Measurements from ENCODE around the gene ASTN2. TPM values are rescaled to one million over a fixed set of nuclear protein-coding genes. Genes with fewer than 3 reads are reported as not detected.

ASTN2 gene
- total and polyA plus RNA-seq, 4 donors: 0.57 to 2.9 (median 1.4) TPM

- Histone ChIP-seq H3K27ac (ENCODE audit: low read depth in 1 of 2, low read length in 2 of 2) (no peak overlapping the region), H3K4me1 (ENCODE audit: control insufficient read depth in 4 of 4, insufficient read depth in 4 of 4, low read length in 3 of 4) (no peaks in the 10 kb centered on the region), H3K27me3 (ENCODE audit: control insufficient read depth in 4 of 4, insufficient read depth in 4 of 4, low read length in 3 of 4) (no peaks in the 10 kb centered on the region), H3K9me3 (ENCODE audit: control insufficient read depth in 4 of 4, low read length in 3 of 4) (no peaks in the 10 kb centered on the region), H3K36me3 (ENCODE audit: control insufficient read depth in 4 of 4, insufficient read depth in 3 of 4, low read depth in 1 of 4, low read length in 3 of 4) (no peaks in the 10 kb centered on the region), H3K4me3 (ENCODE audit: low read depth in 1 of 3, low read length in 3 of 3) (no peak overlapping the region), H3K9ac (ENCODE audit: low read depth in 1 of 2, low read length in 2 of 2) (no peak overlapping the region)
- no peak for DNase-seq (ENCODE audit: low spot score)
- WGBS: 94% methylated on average over 2 of the region's 2 CpGs
- TF ChIP-seq ATF3 (IDR thresholded peaks at IDR 0.05) (no peak), HNF4A (conservative IDR thresholded peaks at IDR 0.05) (no peak)
Measured at GRCh38 chr9:116635908-116636307, 778.9 kb downstream of the ASTN2 start.

- Histone ChIP-seq H3K4me1 (ENCODE audit: control insufficient read depth in 4 of 4, insufficient read depth in 4 of 4, low read length in 3 of 4) (no peaks in the 10 kb centered on the region), H3K4me3 (ENCODE audit: low read depth in 1 of 3, low read length in 3 of 3) (no peak overlapping the region), H3K27me3 (ENCODE audit: control insufficient read depth in 4 of 4, insufficient read depth in 4 of 4, low read length in 3 of 4) (no peaks in the 10 kb centered on the region), H3K9me3 (ENCODE audit: control insufficient read depth in 4 of 4, low read length in 3 of 4) (no peaks in the 10 kb centered on the region), H3K36me3 (ENCODE audit: control insufficient read depth in 4 of 4, insufficient read depth in 3 of 4, low read depth in 1 of 4, low read length in 3 of 4) (no peaks in the 10 kb centered on the region), H3K27ac (ENCODE audit: low read depth in 1 of 2, low read length in 2 of 2) (no peak overlapping the region), H3K9ac (ENCODE audit: low read depth in 1 of 2, low read length in 2 of 2) (no peak overlapping the region)
- no peak for DNase-seq (ENCODE audit: low spot score)
- TF ChIP-seq YY1 (IDR thresholded peaks at IDR 0.05): no peak
- TF ChIP-seq SP1 (IDR thresholded peaks at IDR 0.05): no peak
- TF ChIP-seq CTCF (IDR thresholded peaks at IDR 0.05; ENCODE audit: low read depth, low read length, missing input control): no peak
- no peak for TF ChIP-seq NR2F2 (IDR thresholded peaks at IDR 0.05)
- TF ChIP-seq HNF4G (IDR thresholded peaks at IDR 0.05): no peak
- TF ChIP-seq ATF3 (IDR thresholded peaks at IDR 0.05): no peak
- 94% methylated on average over 6 of the region's 6 CpGs for WGBS
Measured at GRCh38 chr9:116632990-116633838, 781.6 kb downstream of the ASTN2 start.

- TF ChIP-seq YY1 (IDR thresholded peaks at IDR 0.05) (no peak), EGR1 (IDR thresholded peaks at IDR 0.05; ENCODE audit: low read depth in 2 of 2) (no peak), FOXA1 (IDR thresholded peaks at IDR 0.05) (no peak), NR2F2 (IDR thresholded peaks at IDR 0.05) (no peak), TAF1 (conservative IDR thresholded peaks at IDR 0.05) (no peak), GABPA (IDR thresholded peaks at IDR 0.05 in 1 of 2, conservative IDR thresholded peaks at IDR 0.05 in 1 of 2) (no peak), SP1 (IDR thresholded peaks at IDR 0.05) (no peak), MAX (IDR thresholded peaks at IDR 0.05) (no peak), RXRA (IDR thresholded peaks at IDR 0.05) (no peak), CTCF (IDR thresholded peaks at IDR 0.05; ENCODE audit: low read depth, low read length, missing input control) (no peak), JUND (IDR thresholded peaks at IDR 0.05) (no peak), FOXA2 (IDR thresholded peaks at IDR 0.05) (no peak), ATF3 (IDR thresholded peaks at IDR 0.05) (no peak), REST (IDR thresholded peaks at IDR 0.05) (no peak), HNF4G (IDR thresholded peaks at IDR 0.05) (no peak)
- 83% methylated on average over 3 of the region's 3 CpGs for WGBS
Measured at GRCh38 chr9:116629634-116630033, 785.2 kb downstream of the ASTN2 start.

More at GRCh38 chr9:116629634-116630033, 785.2 kb downstream of the ASTN2 start:
- no peak for DNase-seq (ENCODE audit: low spot score)
- no peak overlapping the region for H3K4me3 ChIP-seq (ENCODE audit: low read depth in 1 of 3, low read length in 3 of 3)
- no peaks in the 10 kb centered on the region for H3K4me1 ChIP-seq (ENCODE audit: control insufficient read depth in 4 of 4, insufficient read depth in 4 of 4, low read length in 3 of 4)
- H3K27ac ChIP-seq (ENCODE audit: low read depth in 1 of 2, low read length in 2 of 2): no peak overlapping the region
- no peaks in the 10 kb centered on the region for H3K36me3 ChIP-seq (ENCODE audit: control insufficient read depth in 4 of 4, insufficient read depth in 3 of 4, low read depth in 1 of 4, low read length in 3 of 4)
- H3K9ac ChIP-seq (ENCODE audit: low read depth in 1 of 2, low read length in 2 of 2): no peak overlapping the region
- no peaks in the 10 kb centered on the region for H3K27me3 ChIP-seq (ENCODE audit: control insufficient read depth in 4 of 4, insufficient read depth in 4 of 4, low read length in 3 of 4)
- H3K9me3 ChIP-seq (ENCODE audit: control insufficient read depth in 4 of 4, low read length in 3 of 4): no peaks in the 10 kb centered on the region

Measured in liver (tissue), 9 donors.